ENCODE results near the gene LRRC38.

- TF ChIP-seq POLR2AphosphoS5 (IDR thresholded peaks at IDR 0.05) (no peak), CTCF (IDR thresholded peaks at IDR 0.05) (no peak)
Measured at GRCh38 chr1:13514821-13515220, 1.0 kb upstream of the LRRC38 start.
